K562 (cell line): ENCODE measurements around the gene WASL. TPM values are rescaled to one million over a fixed set of nuclear protein-coding genes. Genes with fewer than 3 reads are reported as not detected.

Source experiments
- BRCA1 ChIP-seq, 2 experiments: fragments of 450-650 bp in 1 of 2; sonication (generic) in 1 of 2; formaldehyde crosslinking in 1 of 2; IDR thresholded peaks; 2 replicates each; pipeline versions ENCODE4 v1.5.0 to v1.6.1; 2017 to 2020; ENCODE audit warnings: mild to moderate bottlenecking in 1 of 2, missing genetic modification reagents in 1 of 2
- CC2D1A ChIP-seq: fragments of 450-650 bp; IDR thresholded peaks from 2 replicates; pipeline ENCODE4 v1.6.1; 2017; ENCODE audit warnings: mild to moderate bottlenecking
- E2F3 ChIP-seq: fragments of 250-450 bp; sonication (Bioruptor Pico); IDR thresholded peaks from 2 replicates; pipeline ENCODE4 v1.4.0; 2020; ENCODE audit warnings: mild to moderate bottlenecking
- HDAC1 ChIP-seq, 2 experiments: fragments of 450-650 bp; IDR thresholded peaks; 2 replicates each; pipeline ENCODE4 v1.6.1; 2016 to 2017; ENCODE audit warnings: inconsistent platforms in 1 of 2, mild to moderate bottlenecking in 1 of 2, moderate library complexity in 1 of 2
- HLTF ChIP-seq: fragments of 450-650 bp; IDR thresholded peaks from 2 replicates; pipeline ENCODE4 v1.6.1; 2016
- MEF2D ChIP-seq: conservative IDR thresholded peaks from 2 replicates; pipeline ENCODE4 v1.6.1; 2016; ENCODE audit warnings: low read depth, missing genetic modification characterization, missing compliant biosample characterization
- MXI1 ChIP-seq: IDR thresholded peaks from 2 replicates; pipeline ENCODE4 v1.6.1; 2011; ENCODE audit warnings: low read depth, mild to moderate bottlenecking, improper control_type of control experiment, low read length
- SMARCE1 ChIP-seq: fragments of 450-650 bp; IDR thresholded peaks from 2 replicates; pipeline ENCODE4 v1.7.1; 2016; ENCODE audit warnings: mild to moderate bottlenecking
- TCFL5 ChIP-seq: fragments of 250-450 bp; sonication (Bioruptor Pico); conservative IDR thresholded peaks from 2 replicates; pipeline ENCODE4 v1.6.1; 2021; ENCODE audit warnings: mild to moderate bottlenecking, moderate library complexity, matching md5 sums
- ZBTB2 ChIP-seq: fragments of 450-650 bp; IDR thresholded peaks from 2 replicates; pipeline ENCODE4 v1.6.1; 2016; ENCODE audit warnings: antibody characterized with exemption
- ZBTB9 ChIP-seq: fragments of 450-650 bp; formaldehyde crosslinking; IDR thresholded peaks from 2 replicates; pipeline ENCODE4 v1.4.0; 2020; ENCODE audit warnings: mild to moderate bottlenecking, moderate library complexity
- ZFX ChIP-seq: sonication (generic); formaldehyde crosslinking; IDR thresholded peaks from 2 replicates; pipeline ENCODE4 v1.8.0; 2022; ENCODE audit warnings: mild to moderate bottlenecking, missing genetic modification reagents, moderate library complexity
- ZNF174 ChIP-seq: fragments of 250-450 bp; sonication (Bioruptor Pico); IDR thresholded peaks from 2 replicates; pipeline ENCODE4 v1.4.0; 2020; ENCODE audit warnings: mild to moderate bottlenecking
- ZNF23 ChIP-seq: fragments of 250-450 bp; sonication (Bioruptor Pico); IDR thresholded peaks from 2 replicates; pipeline ENCODE4 v1.4.0; 2020; ENCODE audit warnings: mild to moderate bottlenecking
- ZNF518B ChIP-seq: fragments of 250-450 bp; sonication (Bioruptor Pico); IDR thresholded peaks from 2 replicates; pipeline ENCODE4 v1.5.0; 2021; ENCODE audit warnings: mild to moderate bottlenecking, moderate library complexity
- polyA plus RNA-seq, 8 experiments: library from polyadenylated mRNA; depleted of rRNA in 4 of 8; stranded (reverse) in 5 of 8; unstranded in 3 of 8; fragments of >200 nt; fragmentation: Nextera tagmentation in 2 of 8; fragmentation: Illumina TruSeq in 1 of 8; extraction: Ambion mirVana in 2 of 8; extraction: Trizol in 1 of 8; gene quantifications; 2 replicates each; pipeline versions ENCODE4 v1.2.1 to v1.2.3, GENCODE V29; 2011 to 2014; ENCODE audit warnings: inconsistent platforms in 1 of 8, missing spikeins in 1 of 8
- total RNA-seq, 7 experiments: library from RNA; depleted of rRNA in 6 of 7; stranded (reverse); fragments of >200 nt in 6 of 7; fragmentation: Illumina TruSeq in 2 of 7; extraction: Trizol in 2 of 7; gene quantifications; 2 replicates each; pipeline versions ENCODE4 v1.2.1 to v1.2.3, GENCODE V29; 2011 to 2021; ENCODE audit warnings: low replicate concordance in 1 of 7
- TF ChIP-seq, protein P1 (sequence below): sonication (generic); formaldehyde crosslinking; IDR thresholded peaks from 2 replicates; pipeline ENCODE4 v1.8.0; 2022; ENCODE audit warnings: missing genetic modification reagents, mild to moderate bottlenecking, borderline replicate concordance
- TF ChIP-seq, protein P2 (sequence below), 3 experiments: IDR thresholded peaks in 2 of 3; conservative IDR thresholded peaks in 1 of 3; 2 replicates each; pipeline ENCODE4 v1.5.1; 2011 to 2012; ENCODE audit warnings: low read length in 3 of 3, mild to moderate bottlenecking in 3 of 3, control low read depth in 2 of 3, improper control_type of control experiment in 1 of 3, inconsistent platforms in 1 of 3, low read depth in 1 of 3, mixed read lengths in 1 of 3, moderate library complexity in 1 of 3; ENCODE audit not compliant: insufficient read depth in 2 of 3

The WASL gene
- total and polyA plus RNA-seq, 9 of the 15 experiments (the other 6 are each of a cell fraction or from before 2014, with no cell fraction given) = 3.2 to 13.9 (median 8.3) TPM

GRCh38 chr7:123643495-123644441 lies 105.0 kb downstream of the WASL start (continued):
- no peak for TF ChIP-seq BRCA1 (IDR thresholded peaks at IDR 0.05)
- no peak for TF ChIP-seq BRCA1 (CRISPR knock-in tag; IDR thresholded peaks at IDR 0.05)
- TF ChIP-seq ZNF174 (CRISPR knock-in tag) = no peak
- TF ChIP-seq ZBTB9 (CRISPR knock-in tag) = no peak
- TF ChIP-seq ZFX = no peak
- no peak for TF ChIP-seq HDAC1 (IDR thresholded peaks at IDR 0.05)
- TF ChIP-seq MXI1 = no peak
- TF ChIP-seq MEF2D = no peak
- TF ChIP-seq HLTF = no peak
- TF ChIP-seq E2F3 = no peak
- TF ChIP-seq TCFL5 (CRISPR knock-in tag) = no peak
- TF ChIP-seq ZNF23 = no peak
- TF ChIP-seq, protein P1, sequence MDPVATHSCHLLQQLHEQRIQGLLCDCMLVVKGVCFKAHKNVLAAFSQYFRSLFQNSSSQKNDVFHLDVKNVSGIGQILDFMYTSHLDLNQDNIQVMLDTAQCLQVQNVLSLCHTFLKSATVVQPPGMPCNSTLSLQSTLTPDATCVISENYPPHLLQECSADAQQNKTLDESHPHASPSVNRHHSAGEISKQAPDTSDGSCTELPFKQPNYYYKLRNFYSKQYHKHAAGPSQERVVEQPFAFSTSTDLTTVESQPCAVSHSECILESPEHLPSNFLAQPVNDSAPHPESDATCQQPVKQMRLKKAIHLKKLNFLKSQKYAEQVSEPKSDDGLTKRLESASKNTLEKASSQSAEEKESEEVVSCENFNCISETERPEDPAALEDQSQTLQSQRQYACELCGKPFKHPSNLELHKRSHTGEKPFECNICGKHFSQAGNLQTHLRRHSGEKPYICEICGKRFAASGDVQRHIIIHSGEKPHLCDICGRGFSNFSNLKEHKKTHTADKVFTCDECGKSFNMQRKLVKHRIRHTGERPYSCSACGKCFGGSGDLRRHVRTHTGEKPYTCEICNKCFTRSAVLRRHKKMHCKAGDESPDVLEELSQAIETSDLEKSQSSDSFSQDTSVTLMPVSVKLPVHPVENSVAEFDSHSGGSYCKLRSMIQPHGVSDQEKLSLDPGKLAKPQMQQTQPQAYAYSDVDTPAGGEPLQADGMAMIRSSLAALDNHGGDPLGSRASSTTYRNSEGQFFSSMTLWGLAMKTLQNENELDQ = no peak
- no peak for TF ChIP-seq ZNF518B (CRISPR knock-in tag)
- TF ChIP-seq, protein P2, sequence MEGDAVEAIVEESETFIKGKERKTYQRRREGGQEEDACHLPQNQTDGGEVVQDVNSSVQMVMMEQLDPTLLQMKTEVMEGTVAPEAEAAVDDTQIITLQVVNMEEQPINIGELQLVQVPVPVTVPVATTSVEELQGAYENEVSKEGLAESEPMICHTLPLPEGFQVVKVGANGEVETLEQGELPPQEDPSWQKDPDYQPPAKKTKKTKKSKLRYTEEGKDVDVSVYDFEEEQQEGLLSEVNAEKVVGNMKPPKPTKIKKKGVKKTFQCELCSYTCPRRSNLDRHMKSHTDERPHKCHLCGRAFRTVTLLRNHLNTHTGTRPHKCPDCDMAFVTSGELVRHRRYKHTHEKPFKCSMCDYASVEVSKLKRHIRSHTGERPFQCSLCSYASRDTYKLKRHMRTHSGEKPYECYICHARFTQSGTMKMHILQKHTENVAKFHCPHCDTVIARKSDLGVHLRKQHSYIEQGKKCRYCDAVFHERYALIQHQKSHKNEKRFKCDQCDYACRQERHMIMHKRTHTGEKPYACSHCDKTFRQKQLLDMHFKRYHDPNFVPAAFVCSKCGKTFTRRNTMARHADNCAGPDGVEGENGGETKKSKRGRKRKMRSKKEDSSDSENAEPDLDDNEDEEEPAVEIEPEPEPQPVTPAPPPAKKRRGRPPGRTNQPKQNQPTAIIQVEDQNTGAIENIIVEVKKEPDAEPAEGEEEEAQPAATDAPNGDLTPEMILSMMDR (IDR thresholded peaks at IDR 0.05 in 2 of 3, conservative IDR thresholded peaks at IDR 0.05 in 1 of 3; ENCODE audit: insufficient read depth in 2 of 3, low read depth in 1 of 3, low read length in 3 of 3) = no peak
- TF ChIP-seq ZBTB2 = no peak
- peak; percentile 58; the same call in 1 of the 2 replicates for TF ChIP-seq SMARCE1
- no peak for TF ChIP-seq CC2D1A
